SK-MEL-5 (cell line): Measurements from ENCODE around the gene SERAC1. TPM values are rescaled to one million over a fixed set of nuclear protein-coding genes. Genes with fewer than 3 reads are reported as not detected.

Experiments used
- total RNA-seq: library from RNA; depleted of rRNA; stranded (reverse); fragments of >200 nt; shearing (Covaris generic); gene quantifications from 2 replicates; pipeline ENCODE4 v1.2.3, GENCODE V29; 2014; rRNA removed

SERAC1 gene
- total RNA-seq, 1 experiment from 2014 or later: 6.6 TPM

Other genes starting within 250 kb of the SERAC1 start
- 3.9 TPM in 2 replicates for gene SYNJ2, start 186.4 kb downstream of the SERAC1 start, total RNA-seq
- gene GTF2H5, start 88 bp upstream of the SERAC1 start, total RNA-seq: 8.7 and 9.7 TPM in 2 replicates
- 75.3 and 85.0 TPM in 2 replicates for gene TULP4, start 144.2 kb upstream of the SERAC1 start, total RNA-seq